ENCODE results near the gene TTLL13. TPM values are rescaled to one million over a fixed set of nuclear protein-coding genes. Genes with fewer than 3 reads are reported as not detected.

TTLL13 gene
- total and polyA plus RNA-seq, 9 of the 15 experiments (the other 6 are each of a cell fraction or from before 2014, with no cell fraction given), result 0.05 to 0.24 (median 0.11) TPM; not detected in 1

DNA sequence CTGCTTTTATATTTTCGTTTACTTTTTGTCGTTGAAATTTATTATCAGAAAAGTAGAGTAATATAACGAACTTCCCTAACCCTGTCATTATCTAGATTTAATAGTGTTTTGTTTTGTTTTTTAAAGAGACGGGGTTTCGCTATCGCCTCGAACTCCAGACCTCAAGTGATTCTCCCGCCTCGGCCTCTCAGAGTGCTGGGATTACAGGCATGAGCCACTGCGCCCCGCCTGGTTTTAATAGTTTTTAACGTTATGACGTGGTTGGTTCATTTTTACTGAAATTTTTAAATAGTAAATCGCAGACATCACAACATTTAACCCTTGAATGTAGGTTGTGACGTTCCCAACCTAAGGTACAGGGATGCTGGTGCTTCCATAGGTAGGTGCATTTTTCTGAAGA is 17.1 kb downstream of the TTLL13 start (continued):
- TF ChIP-seq, protein P1, sequence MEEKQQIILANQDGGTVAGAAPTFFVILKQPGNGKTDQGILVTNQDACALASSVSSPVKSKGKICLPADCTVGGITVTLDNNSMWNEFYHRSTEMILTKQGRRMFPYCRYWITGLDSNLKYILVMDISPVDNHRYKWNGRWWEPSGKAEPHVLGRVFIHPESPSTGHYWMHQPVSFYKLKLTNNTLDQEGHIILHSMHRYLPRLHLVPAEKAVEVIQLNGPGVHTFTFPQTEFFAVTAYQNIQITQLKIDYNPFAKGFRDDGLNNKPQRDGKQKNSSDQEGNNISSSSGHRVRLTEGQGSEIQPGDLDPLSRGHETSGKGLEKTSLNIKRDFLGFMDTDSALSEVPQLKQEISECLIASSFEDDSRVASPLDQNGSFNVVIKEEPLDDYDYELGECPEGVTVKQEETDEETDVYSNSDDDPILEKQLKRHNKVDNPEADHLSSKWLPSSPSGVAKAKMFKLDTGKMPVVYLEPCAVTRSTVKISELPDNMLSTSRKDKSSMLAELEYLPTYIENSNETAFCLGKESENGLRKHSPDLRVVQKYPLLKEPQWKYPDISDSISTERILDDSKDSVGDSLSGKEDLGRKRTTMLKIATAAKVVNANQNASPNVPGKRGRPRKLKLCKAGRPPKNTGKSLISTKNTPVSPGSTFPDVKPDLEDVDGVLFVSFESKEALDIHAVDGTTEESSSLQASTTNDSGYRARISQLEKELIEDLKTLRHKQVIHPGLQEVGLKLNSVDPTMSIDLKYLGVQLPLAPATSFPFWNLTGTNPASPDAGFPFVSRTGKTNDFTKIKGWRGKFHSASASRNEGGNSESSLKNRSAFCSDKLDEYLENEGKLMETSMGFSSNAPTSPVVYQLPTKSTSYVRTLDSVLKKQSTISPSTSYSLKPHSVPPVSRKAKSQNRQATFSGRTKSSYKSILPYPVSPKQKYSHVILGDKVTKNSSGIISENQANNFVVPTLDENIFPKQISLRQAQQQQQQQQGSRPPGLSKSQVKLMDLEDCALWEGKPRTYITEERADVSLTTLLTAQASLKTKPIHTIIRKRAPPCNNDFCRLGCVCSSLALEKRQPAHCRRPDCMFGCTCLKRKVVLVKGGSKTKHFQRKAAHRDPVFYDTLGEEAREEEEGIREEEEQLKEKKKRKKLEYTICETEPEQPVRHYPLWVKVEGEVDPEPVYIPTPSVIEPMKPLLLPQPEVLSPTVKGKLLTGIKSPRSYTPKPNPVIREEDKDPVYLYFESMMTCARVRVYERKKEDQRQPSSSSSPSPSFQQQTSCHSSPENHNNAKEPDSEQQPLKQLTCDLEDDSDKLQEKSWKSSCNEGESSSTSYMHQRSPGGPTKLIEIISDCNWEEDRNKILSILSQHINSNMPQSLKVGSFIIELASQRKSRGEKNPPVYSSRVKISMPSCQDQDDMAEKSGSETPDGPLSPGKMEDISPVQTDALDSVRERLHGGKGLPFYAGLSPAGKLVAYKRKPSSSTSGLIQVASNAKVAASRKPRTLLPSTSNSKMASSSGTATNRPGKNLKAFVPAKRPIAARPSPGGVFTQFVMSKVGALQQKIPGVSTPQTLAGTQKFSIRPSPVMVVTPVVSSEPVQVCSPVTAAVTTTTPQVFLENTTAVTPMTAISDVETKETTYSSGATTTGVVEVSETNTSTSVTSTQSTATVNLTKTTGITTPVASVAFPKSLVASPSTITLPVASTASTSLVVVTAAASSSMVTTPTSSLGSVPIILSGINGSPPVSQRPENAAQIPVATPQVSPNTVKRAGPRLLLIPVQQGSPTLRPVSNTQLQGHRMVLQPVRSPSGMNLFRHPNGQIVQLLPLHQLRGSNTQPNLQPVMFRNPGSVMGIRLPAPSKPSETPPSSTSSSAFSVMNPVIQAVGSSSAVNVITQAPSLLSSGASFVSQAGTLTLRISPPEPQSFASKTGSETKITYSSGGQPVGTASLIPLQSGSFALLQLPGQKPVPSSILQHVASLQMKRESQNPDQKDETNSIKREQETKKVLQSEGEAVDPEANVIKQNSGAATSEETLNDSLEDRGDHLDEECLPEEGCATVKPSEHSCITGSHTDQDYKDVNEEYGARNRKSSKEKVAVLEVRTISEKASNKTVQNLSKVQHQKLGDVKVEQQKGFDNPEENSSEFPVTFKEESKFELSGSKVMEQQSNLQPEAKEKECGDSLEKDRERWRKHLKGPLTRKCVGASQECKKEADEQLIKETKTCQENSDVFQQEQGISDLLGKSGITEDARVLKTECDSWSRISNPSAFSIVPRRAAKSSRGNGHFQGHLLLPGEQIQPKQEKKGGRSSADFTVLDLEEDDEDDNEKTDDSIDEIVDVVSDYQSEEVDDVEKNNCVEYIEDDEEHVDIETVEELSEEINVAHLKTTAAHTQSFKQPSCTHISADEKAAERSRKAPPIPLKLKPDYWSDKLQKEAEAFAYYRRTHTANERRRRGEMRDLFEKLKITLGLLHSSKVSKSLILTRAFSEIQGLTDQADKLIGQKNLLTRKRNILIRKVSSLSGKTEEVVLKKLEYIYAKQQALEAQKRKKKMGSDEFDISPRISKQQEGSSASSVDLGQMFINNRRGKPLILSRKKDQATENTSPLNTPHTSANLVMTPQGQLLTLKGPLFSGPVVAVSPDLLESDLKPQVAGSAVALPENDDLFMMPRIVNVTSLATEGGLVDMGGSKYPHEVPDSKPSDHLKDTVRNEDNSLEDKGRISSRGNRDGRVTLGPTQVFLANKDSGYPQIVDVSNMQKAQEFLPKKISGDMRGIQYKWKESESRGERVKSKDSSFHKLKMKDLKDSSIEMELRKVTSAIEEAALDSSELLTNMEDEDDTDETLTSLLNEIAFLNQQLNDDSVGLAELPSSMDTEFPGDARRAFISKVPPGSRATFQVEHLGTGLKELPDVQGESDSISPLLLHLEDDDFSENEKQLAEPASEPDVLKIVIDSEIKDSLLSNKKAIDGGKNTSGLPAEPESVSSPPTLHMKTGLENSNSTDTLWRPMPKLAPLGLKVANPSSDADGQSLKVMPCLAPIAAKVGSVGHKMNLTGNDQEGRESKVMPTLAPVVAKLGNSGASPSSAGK (IDR thresholded peaks at IDR 0.05), result peak; percentile 11
- 0 out of 2 replicates have a peak, but pooled peaks have one; percentile 22 for TF ChIP-seq ZC3H8 (IDR thresholded peaks at IDR 0.05)
- no peak for TF ChIP-seq TCFL5 (CRISPR knock-in tag; conservative IDR thresholded peaks at IDR 0.05)
- TF ChIP-seq CREM (IDR thresholded peaks at IDR 0.05; ENCODE audit: low read depth), result peak; percentile 3; the same call in 1 of the 2 replicates
- TF ChIP-seq, protein P2, sequence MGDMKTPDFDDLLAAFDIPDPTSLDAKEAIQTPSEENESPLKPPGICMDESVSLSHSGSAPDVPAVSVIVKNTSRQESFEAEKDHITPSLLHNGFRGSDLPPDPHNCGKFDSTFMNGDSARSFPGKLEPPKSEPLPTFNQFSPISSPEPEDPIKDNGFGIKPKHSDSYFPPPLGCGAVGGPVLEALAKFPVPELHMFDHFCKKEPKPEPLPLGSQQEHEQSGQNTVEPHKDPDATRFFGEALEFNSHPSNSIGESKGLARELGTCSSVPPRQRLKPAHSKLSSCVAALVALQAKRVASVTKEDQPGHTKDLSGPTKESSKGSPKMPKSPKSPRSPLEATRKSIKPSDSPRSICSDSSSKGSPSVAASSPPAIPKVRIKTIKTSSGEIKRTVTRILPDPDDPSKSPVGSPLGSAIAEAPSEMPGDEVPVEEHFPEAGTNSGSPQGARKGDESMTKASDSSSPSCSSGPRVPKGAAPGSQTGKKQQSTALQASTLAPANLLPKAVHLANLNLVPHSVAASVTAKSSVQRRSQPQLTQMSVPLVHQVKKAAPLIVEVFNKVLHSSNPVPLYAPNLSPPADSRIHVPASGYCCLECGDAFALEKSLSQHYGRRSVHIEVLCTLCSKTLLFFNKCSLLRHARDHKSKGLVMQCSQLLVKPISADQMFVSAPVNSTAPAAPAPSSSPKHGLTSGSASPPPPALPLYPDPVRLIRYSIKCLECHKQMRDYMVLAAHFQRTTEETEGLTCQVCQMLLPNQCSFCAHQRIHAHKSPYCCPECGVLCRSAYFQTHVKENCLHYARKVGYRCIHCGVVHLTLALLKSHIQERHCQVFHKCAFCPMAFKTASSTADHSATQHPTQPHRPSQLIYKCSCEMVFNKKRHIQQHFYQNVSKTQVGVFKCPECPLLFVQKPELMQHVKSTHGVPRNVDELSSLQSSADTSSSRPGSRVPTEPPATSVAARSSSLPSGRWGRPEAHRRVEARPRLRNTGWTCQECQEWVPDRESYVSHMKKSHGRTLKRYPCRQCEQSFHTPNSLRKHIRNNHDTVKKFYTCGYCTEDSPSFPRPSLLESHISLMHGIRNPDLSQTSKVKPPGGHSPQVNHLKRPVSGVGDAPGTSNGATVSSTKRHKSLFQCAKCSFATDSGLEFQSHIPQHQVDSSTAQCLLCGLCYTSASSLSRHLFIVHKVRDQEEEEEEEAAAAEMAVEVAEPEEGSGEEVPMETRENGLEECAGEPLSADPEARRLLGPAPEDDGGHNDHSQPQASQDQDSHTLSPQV (IDR thresholded peaks at IDR 0.05), result 0 out of 2 replicates have a peak, but pooled peaks have one; percentile 22

All from K562 (cell line).